GM21447 (cell line): ENCODE measurements around the gene SLC5A5.
A peak's percentile ranks its signal among the peaks of the same experiment; 100 is the strongest.
"Not testable (repeated sequence)": the region's sequence is repeated elsewhere in the genome, so short reads cannot be mapped to it uniquely, and the experiment has no call there.

ENCODE experiments used
- ATAC-seq: cut with Tn5 transposase; IDR thresholded peaks from one replicate; pipeline ENCODE4 v1.9.1; 2021; ENCODE audit not compliant: unreplicated experiment

Gene SLC5A5

DNA sequence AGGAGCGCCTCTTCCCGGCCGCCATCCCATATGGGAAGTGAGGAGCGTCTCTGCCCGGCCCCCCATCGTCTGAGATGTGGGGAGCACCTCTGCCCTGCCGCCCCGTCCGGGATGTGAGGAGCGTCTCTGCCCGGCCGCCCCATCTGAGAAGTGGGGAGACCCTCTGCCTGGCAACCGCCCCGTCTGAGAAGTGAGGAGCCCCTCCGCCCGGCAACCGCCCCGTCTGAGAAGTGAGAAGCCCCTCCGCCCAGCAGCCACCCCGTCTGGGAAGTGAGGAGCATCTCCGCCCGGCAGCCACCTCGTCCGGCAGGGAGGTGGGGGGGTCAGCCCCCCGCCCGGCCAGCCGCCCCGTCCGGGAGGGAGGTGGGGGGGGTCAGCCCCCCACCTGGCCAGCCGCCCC lies 46.4 kb downstream of the SLC5A5 start:
- ATAC-seq: not testable (repeated sequence)

DNA sequence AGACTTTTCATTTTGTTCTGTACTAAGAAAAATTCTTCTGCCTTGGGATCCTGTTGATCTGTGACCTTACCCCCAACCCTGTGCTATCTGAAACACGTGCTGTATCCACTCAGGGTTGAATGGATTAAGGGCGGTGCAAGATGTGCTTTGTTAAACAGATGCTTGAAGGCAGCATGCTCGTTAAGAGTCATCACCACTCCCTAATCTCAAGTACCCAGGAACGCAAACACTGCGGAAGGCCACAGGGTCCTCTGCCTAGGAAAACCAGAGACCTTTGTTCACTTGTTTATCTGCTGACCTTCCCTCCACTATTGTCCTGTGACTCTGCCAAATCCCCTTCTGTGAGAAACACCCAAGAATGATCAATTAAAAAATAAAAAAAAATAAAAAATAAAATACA lies 47.4 kb downstream of the SLC5A5 start:
- ATAC-seq: not testable (repeated sequence)

DNA sequence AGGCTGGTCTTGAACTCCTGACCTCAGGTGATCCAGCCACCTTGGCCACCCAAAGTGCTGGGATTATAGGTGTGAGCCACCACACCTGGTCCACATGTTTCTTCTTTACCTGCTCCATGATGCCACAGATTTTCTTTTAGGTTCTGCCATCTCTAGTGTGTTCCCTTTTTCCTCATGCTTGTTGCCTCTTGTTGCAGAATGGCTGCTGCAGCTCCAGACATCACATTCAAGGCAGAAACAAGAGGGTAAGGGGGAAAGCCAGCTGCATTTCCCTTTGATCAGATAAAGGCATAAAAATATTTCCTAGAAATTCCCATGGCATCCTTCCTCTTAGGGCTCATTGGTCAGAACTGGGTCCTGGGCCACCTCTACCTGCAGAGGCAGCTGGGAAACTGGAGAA lies 48.8 kb downstream of the SLC5A5 start:
- no peak for ATAC-seq

DNA sequence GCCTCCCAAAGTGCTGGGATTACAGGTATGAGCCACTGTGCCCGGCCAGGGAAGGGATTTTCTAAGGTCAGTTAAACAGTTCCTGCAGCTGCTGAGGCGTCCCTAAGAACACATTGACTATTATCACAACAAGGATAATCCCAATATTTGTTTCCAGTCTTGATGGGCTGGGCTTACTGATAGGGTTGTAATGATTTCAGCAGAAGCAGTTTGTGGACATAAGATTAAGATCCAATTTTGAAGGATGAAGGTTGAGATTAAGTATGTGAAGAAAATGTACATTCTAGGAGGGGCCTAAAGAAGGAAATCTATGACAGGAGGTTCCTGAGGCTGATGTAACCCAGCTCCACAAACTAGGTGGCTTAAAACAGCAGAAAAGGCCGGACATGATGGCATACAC lies 50.4 kb downstream of the SLC5A5 start:
- no peak for ATAC-seq

DNA sequence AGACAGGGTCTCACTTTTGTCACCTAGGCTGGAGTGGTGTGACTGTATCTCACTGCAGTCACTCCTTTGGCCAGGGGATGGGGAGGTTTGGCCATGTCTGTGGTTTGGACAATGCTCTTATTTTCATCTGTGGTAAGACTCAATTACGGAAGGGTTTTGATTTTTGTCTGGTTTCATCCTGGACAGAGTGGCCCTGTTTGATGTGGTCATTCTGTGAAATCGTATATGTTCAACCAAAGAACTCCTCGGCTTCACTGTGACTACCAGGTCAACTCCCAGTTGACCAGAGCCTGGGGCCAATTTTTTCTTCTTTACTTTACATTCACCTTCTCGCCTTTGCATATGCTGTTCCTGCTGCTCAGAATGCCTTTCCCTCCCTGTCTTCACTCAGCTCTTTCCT lies 54.3 kb downstream of the SLC5A5 start:
- ATAC-seq: no peak

DNA sequence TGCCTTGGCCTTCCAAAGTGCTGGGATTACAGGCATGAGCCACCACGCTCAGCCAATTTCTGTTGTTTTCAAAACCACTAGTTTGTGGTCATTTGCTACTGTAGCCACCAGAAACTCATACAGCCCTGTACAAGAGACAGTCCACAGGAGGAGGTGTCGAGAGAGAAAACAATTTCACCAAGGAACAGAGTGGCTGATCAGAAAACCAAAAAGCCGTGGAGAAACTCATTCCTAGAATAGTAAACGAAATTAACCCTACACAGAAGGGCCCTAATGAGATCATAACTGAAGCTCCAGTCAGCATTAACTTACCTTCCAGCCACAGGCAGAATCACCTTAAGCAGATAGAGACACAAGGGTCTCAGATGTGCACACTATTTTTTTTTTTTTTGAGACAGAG lies 57.3 kb downstream of the SLC5A5 start:
- no peak for ATAC-seq

DNA sequence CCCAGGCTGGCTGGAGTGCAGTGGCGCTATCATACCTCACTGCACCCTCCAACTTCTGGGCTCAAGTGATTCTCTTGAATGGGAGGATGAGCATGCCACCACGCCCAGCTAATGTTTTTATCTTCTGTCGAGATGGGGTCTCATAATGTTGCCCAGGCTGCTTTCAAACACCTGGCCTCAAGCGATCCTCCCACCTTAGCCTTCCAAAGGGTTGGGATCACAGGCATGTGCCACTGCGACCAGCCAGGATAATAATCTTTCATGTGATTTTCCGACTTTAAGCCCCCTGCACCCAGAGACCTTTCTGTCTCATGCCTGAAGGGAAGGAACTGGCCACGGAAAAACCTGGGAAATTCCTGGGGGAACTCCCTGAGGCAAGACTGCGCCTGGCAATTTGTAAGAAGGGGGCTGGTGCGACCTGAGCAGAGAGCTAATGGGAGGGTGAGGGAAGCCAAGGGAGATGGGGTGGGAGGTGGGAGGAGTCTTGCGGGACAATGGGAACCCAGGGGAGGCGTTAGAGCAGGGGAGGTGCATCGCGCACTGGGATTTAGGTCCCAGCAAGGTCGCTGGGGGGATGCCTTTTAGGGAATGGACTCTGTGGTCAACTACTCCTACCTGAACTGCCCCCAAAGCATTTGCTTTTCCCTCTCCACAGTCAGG lies 59.9 kb downstream of the SLC5A5 start:
- no peak for ATAC-seq

DNA sequence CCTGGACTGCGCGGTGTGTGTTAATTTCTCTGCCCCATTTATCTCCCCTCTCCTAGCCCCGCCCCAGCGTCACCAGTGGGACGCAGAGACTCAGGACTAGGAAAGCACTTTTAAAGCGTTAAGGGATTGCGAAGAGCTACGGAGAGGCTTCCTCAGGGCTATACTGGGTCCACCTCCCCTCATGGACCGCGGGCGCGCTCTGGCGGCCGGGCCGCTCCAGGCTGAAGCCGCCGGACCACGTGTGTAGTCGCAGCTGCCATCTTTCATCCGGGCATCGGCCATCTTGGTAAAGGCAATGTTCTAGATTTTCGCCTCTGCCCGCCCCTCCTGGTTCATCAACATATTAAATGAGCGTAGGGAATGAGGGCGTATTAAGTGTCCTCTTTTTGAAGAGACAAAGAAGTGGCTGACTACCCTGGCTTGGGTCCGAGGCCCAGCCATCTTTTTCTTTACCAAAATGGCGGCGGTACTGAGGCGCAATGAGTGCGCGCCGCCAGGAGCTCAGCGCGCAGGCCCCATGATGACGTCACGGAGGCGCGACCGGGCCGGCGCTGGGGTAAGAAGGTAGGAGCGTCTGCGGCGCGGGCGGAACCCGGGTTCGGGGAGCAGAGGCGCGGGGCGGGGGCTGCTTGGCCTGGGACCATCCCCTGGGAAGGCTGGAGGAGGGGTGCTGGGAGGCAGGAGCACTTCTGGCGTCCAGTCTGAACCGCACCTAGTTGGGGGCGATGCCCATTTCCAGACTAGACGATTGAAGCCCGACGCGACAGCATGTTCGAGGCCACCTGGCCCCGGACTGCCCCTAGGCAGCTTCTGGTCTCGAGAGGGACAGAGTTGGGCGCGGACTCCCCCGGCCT lies 61.0 kb downstream of the SLC5A5 start, which contains the start of gene CCDC124:
Gene CCDC124 (plus strand): TSS at position 531 of the 854 bp plus-strand sequence. CDS start 3,406 bp downstream, outside the sequence.
- ATAC-seq: peak; percentile 65

DNA sequence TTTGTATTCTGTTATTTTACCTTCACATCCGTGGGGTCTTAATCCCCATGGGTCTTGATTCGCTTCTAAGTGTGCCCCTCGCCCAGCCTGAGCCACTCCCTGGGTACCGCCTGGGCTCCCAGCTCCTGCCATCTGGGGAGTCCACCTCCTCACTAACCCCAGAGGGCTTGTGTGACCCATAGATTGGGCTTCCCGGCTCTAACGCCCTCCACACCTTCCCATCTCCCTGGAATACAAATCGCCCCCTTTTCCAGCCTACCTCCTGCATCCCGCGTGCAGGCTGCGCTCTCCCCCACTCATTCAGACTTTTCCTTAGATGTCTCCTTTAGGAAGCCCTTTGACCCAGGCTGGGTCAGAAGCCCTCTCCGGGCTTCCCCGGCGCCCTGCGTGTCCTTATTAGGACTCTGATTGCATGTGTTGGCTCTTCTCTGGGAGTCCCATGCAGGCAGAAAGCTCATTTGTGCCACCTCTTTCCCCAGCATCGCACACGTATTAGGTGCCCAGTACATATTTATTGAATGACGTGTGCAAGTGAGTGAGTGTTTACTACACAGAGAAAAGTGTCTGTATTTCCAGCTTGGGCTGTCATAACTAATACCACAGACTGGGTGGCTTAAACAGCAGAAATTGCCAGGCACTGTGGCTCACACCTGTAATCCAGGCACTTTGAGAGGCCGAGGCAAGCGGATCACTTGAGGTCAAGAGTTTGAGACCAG lies 61.8 kb downstream of the SLC5A5 start:
- ATAC-seq: no peak

DNA sequence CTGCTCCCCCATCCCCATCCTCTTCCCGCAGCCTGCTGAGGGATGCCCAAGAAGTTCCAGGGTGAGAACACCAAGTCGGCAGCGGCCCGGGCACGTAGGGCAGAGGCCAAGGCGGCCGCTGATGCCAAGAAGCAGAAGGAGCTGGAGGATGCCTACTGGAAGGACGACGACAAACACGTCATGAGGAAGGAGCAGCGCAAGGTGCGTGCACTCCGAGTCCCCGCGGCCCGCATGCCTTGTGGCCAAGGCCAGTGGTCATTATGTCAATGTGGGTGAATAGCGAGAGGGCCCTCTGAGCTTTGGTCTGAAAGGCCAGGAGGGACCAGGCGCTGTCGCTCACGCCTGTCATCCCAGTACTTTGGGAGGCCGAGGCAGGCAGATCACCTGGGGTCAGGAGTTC lies 64.6 kb downstream of the SLC5A5 start:
- no peak for ATAC-seq

DNA sequence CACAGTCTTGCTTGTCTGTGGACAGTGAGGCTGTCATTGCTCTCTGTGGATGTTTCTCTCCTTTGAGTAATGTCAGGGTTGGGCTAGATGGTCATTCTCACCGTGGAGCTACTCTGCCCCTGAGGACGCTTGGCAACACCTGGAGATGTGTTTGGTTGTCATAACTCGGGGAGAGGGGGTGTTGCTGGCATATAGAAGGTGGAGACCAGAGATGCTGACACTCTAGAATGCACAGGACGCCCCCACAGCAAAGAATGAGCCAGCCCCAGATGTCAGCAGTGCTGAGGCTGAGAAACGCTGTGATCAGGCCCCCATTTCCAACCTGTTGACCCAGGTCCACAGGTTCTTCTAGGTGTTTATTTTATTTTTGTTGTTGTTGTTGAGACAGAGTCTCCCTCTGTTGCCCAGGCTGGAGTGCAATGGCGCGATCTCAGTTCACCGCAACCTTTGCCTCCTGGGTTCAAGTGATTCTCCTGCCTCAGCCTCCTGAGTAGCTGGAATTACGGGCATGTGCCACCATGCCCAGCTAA lies 65.7 kb downstream of the SLC5A5 start:
- ATAC-seq: no peak

DNA sequence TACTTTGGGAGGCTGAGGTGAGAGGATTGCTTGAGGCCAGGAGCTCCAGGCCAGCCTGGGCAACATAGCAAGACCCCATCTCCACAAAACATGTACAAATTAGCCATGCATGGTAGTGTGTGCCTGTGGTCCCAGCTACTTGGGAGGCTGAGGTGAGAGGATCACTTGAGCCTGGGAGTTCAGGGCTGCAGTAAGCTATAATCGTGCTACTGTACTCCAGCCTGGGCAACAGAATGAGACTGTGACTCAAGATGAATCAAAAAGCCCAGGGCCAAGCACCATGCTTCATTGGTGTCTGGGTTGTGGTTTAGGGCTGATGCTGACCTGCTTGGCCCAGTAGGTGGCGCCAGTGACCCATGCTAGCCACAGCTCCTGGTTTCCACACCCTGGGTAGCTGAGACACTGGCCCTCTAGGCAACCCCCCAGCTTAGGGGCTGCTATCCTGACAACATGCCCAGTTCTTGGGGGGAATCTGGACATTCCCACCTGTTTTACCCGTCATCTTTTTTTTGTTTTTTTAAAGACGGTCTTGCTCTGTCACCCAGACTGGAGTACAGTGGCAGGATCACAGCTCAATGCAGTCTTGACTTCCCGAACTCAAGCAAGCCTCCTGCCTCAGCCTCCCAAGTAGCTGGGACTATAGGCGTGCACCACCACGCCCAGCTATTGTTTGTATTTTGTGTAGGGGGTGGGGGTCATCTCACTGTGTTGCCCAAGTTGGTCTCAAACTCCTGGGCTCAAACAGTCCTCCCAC lies 66.5 kb downstream of the SLC5A5 start:
- ATAC-seq: no peak

DNA sequence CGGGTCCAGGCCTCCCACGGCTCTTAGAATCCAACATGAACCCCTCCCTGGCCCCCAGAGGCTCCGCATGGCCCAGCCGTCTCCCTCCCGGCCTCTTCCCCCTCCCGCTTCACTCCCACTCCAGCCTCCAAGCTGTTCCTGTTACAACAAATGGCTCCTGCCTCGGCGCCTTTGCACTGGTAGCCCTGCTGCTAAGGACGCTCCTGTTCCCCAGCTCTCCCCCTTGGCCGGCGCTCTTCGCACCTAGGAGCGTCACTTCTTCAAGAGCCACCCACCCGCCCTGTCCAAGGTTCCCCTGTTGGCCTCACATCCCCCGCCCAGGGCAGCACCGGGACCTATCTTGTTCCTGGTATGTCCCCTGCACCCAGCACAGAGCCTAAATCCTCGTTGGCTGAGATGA lies 70.4 kb downstream of the SLC5A5 start:
- no peak for ATAC-seq

DNA sequence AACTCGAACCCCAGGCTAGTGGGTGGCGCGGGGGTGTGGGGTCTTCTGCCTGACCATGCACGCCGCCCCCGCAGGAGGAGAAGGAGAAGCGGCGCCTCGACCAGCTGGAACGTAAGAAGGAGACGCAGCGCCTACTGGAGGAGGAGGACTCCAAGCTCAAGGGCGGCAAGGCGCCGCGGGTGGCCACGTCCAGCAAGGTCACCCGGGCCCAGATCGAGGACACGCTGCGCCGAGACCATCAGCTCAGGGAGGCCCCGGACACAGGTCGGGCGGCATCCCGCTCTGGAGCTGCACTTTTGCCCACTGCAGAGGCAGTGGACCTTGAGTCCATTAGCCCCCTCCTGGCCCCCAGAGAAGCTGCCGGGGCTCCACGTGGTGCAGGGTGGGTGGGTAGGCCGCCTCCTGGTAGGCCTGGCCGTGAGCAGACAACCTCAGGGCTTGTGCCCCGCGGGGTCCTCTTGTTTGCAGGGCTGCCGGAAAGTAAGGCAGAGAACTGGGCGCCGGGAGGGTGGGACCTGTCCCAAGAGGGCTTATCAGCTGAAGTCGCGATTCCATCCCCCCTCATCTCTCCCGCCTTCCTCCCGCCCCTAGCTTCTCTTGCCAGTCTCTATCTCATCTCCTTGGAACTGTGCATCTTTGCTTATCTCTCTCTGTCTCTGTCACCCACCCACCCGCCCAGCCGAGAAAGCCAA lies 71.0 kb downstream of the SLC5A5 start:
- ATAC-seq: no peak

DNA sequence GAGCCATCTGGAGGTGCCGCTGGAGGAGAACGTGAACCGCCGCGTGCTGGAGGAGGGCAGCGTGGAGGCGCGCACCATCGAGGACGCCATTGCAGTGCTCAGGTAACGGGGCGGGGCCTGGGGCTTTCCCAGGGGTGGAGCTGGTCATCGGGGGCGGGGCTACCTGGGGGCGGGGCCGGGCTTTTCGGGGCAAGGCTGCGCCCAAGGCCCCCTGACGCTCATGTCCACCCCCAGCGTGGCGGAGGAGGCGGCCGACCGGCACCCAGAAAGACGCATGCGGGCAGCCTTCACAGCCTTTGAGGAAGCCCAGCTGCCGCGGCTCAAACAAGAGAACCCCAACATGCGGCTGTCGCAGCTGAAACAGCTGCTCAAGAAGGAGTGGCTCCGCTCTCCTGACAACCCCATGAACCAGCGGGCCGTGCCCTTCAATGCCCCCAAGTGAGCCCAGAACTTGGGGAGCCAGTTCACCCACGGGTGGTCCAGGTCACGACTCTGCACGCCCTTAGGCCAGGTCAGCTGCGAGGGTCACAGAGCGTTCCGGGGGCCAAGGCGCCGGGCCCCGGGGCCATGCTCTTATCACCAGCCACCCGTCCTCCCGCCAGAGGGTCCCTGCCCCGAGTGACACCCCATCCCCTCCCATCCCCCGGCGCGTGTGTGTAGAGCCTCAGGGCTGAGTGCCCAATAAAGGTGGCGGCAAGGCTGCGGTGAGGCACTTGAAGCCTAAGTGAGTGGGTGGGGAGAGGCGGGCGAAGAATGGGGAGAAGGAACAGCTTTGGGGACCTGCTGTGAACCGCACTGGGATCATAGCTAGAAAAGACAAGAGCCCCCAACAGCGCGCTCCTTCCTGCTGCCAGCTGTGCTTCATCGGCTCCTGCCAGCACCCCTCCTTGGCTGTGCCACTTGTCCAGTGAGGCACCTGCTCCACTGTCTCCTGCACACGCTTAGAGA lies 71.8 kb downstream of the SLC5A5 start:
- ATAC-seq: no peak

DNA sequence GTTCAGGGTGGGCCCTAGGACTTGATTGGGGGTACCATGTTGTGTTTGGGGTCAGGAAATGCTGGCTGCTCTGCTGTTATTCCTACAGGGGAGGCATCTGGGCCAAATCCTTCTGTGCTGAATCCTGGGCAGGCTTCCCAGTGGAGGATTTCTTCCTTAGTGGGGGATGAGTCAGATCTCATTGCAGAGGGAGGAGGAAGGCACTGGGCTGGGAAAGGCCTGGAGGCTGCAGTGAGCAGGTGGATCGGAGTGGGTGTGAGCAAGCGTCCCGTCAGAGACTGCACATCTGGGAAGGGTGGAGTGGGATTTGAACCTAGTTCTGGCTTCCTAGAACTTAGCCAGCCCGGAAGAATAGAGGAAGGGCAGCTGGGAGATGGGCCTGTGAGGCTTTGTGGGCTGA lies 72.6 kb downstream of the SLC5A5 start:
- ATAC-seq: no peak
